H9 (cell line): ENCODE measurements around the gene RANBP9. TPM values are rescaled to one million over a fixed set of nuclear protein-coding genes. Genes with fewer than 3 reads are reported as not detected.

Experiments
- DNase-seq: peaks from one replicate; pipeline ENCODE4 v3.0.0-alpha.2; 2017
- H2AFZ ChIP-seq: one replicate; pipeline ENCODE4 v1.6.1; 2013; ENCODE audit warnings: mild to moderate bottlenecking, low read length, control low read depth, moderate library complexity
- H2AK5ac ChIP-seq: 2 replicates; pipeline ENCODE4 v1.6.1; 2013; ENCODE audit warnings: low read length, control low read depth, mixed read lengths; ENCODE audit not compliant: insufficient read length
- H2BK120ac ChIP-seq: one replicate; pipeline ENCODE4 v1.6.1; 2013; ENCODE audit warnings: low read depth, mild to moderate bottlenecking, low read length, control low read depth, inconsistent platforms; ENCODE audit not compliant: poor library complexity, severe bottlenecking
- H2BK12ac ChIP-seq: 2 replicates; pipeline ENCODE4 v1.6.1; 2013; ENCODE audit warnings: low read length, control low read depth, mixed read lengths, low read depth; ENCODE audit not compliant: insufficient read length
- H2BK15ac ChIP-seq: 2 replicates; pipeline ENCODE4 v1.6.1; 2013; ENCODE audit warnings: low read depth, low read length, control low read depth
- H2BK20ac ChIP-seq: one replicate; pipeline ENCODE4 v1.6.1; 2013; ENCODE audit warnings: low read depth, mild to moderate bottlenecking, low read length, control low read depth, inconsistent platforms; ENCODE audit not compliant: poor library complexity, severe bottlenecking
- H2BK5ac ChIP-seq: 2 replicates; pipeline ENCODE4 v1.6.1; 2013; ENCODE audit warnings: low read length, control low read depth, mixed read lengths; ENCODE audit not compliant: insufficient read length
- H3K14ac ChIP-seq: 2 replicates; pipeline ENCODE4 v1.6.1; 2013; ENCODE audit warnings: low read length, control low read depth; ENCODE audit not compliant: insufficient read depth
- H3K18ac ChIP-seq: 2 replicates; pipeline ENCODE4 v1.6.1; 2013; ENCODE audit warnings: low read depth, mild to moderate bottlenecking, mixed read lengths, low read length, control low read depth; ENCODE audit not compliant: insufficient read length
- H3K23ac ChIP-seq: 2 replicates; pipeline ENCODE4 v1.6.1; 2013; ENCODE audit warnings: low read length, control low read depth, mixed read lengths, low read depth; ENCODE audit not compliant: insufficient read length
- H3K23me2 ChIP-seq: 2 replicates; pipeline ENCODE4 v1.6.1; 2013; ENCODE audit warnings: low read depth, mild to moderate bottlenecking, mixed read lengths, low read length, control low read depth; ENCODE audit not compliant: insufficient read length, poor library complexity, severe bottlenecking
- H3K27ac ChIP-seq: 2 replicates; pipeline ENCODE4 v1.5.1; 2013; ENCODE audit warnings: low read length, control low read depth, mixed read lengths, low read depth; ENCODE audit not compliant: insufficient read length
- H3K27me3 ChIP-seq: 2 replicates; pipeline ENCODE4 v1.6.1; 2013; ENCODE audit warnings: low read length, control low read depth, inconsistent platforms; ENCODE audit not compliant: insufficient read depth
- H3K4ac ChIP-seq: 2 replicates; pipeline ENCODE4 v1.6.1; 2013; ENCODE audit warnings: low read depth, mild to moderate bottlenecking, control low read depth, inconsistent platforms, low read length, moderate library complexity
- H3K4me1 ChIP-seq: 2 replicates; pipeline ENCODE4 v1.6.1; 2013; ENCODE audit warnings: low read length, control low read depth, inconsistent platforms; ENCODE audit not compliant: insufficient read depth
- H3K4me2 ChIP-seq: 2 replicates; pipeline ENCODE4 v1.6.1; 2013; ENCODE audit warnings: low read length, control low read depth, mixed read lengths; ENCODE audit not compliant: insufficient read length, insufficient read depth
- H3K56ac ChIP-seq: 2 replicates; pipeline ENCODE4 v1.6.1; 2013; ENCODE audit warnings: low read depth, mild to moderate bottlenecking, mixed read lengths, low read length, control low read depth; ENCODE audit not compliant: insufficient read length
- H3K79me1 ChIP-seq: 2 replicates; pipeline ENCODE4 v1.6.1; 2013; ENCODE audit warnings: low read depth, mild to moderate bottlenecking, moderate library complexity, low read length, control low read depth, inconsistent platforms; ENCODE audit not compliant: insufficient read depth, poor library complexity, severe bottlenecking
- H3K79me2 ChIP-seq: 2 replicates; pipeline ENCODE4 v1.6.1; 2013; ENCODE audit warnings: low read length, control low read depth, inconsistent platforms; ENCODE audit not compliant: insufficient read depth
- H3K9ac ChIP-seq: 2 replicates; pipeline ENCODE4 v1.6.1; 2013; ENCODE audit warnings: low read length, control low read depth, mixed read lengths; ENCODE audit not compliant: insufficient read length; ENCODE audit errors: extremely low read depth
- H3K9me3 ChIP-seq: one replicate; pipeline ENCODE4 v1.6.1; 2013; ENCODE audit warnings: low read depth, low read length, inconsistent platforms; ENCODE audit not compliant: control insufficient read depth
- H3T11ph ChIP-seq: one replicate; pipeline ENCODE4 v1.6.1; 2013; ENCODE audit warnings: mild to moderate bottlenecking, low read length, control low read depth, inconsistent platforms
- H4K20me1 ChIP-seq: one replicate; pipeline ENCODE4 v1.6.1; 2013; ENCODE audit not compliant: control insufficient read depth, insufficient read length, insufficient read depth
- H4K5ac ChIP-seq: 2 replicates; pipeline ENCODE4 v1.6.1; 2013; ENCODE audit warnings: low read depth, mild to moderate bottlenecking, mixed read lengths, low read length, control low read depth; ENCODE audit not compliant: insufficient read length
- H4K8ac ChIP-seq: replicated peaks from 2 replicates; pipeline ENCODE4 v1.6.1; 2013; ENCODE audit warnings: low read length, control low read depth, mixed read lengths, low read depth; ENCODE audit not compliant: insufficient read length
- H4K91ac ChIP-seq: 2 replicates; pipeline ENCODE4 v1.6.1; 2013; ENCODE audit warnings: low read depth, mild to moderate bottlenecking, moderate library complexity, mixed read lengths, low read length, control low read depth; ENCODE audit not compliant: insufficient read length
- H3K27ac Mint-ChIP-seq, 3 experiments: 2 replicates in 2 of 3; 3 replicates in 1 of 3; pipeline ENCODE4 v1.8.0; 2020 to 2021; ENCODE audit warnings: mixed read lengths in 3 of 3, mild to moderate bottlenecking in 1 of 3, moderate library complexity in 1 of 3
- H3K27me3 Mint-ChIP-seq: 2 replicates; pipeline ENCODE4 v1.8.0; 2021; ENCODE audit warnings: low read depth, mild to moderate bottlenecking, moderate library complexity, mixed read lengths
- H3K36me3 Mint-ChIP-seq, 3 experiments: 2 replicates in 2 of 3; 3 replicates in 1 of 3; pipeline ENCODE4 v1.8.0; 2020 to 2021; ENCODE audit warnings: low read depth in 3 of 3, mixed read lengths in 3 of 3; ENCODE audit not compliant: insufficient read depth in 1 of 3
- H3K4me1 Mint-ChIP-seq, 2 experiments: 2 replicates each; pipeline ENCODE4 v1.8.0; 2020; ENCODE audit warnings: mixed read lengths in 2 of 2
- H3K4me3 Mint-ChIP-seq, 2 experiments: 2 replicates in 1 of 2; 3 replicates in 1 of 2; pipeline ENCODE4 v1.8.0; 2020 to 2021; ENCODE audit warnings: mild to moderate bottlenecking in 2 of 2, mixed read lengths in 2 of 2, moderate library complexity in 1 of 2
- H3K9me3 Mint-ChIP-seq, 2 experiments: 2 replicates in 1 of 2; 3 replicates in 1 of 2; pipeline ENCODE4 v1.8.0; 2020; ENCODE audit warnings: mild to moderate bottlenecking in 2 of 2, mixed read lengths in 2 of 2, moderate library complexity in 1 of 2
- WGBS: extraction: QIAGEN DNeasy Blood & Tissue Kit; methylation state at CpG from one replicate; pipeline ENCODE4 v1.1.7; 2013; ENCODE audit warnings: missing lambda C conversion rate, low lambda C conversion rate, mixed read lengths; ENCODE audit not compliant: insufficient read length; ENCODE audit errors: extremely low coverage; 5-methylcytosine and 5-hydroxymethylcytosine counted together
- total RNA-seq: library from RNA; stranded (reverse); gene quantifications from 2 replicates; pipeline ENCODE4 v1.2.1, GENCODE V29; 2021
- TF ChIP-seq, protein P1 (sequence below): fragments of 200-600 bp; sonication (generic); conservative IDR thresholded peaks from 3 replicates; pipeline ENCODE4 v1.8.0; 2021; ENCODE audit warnings: antibody characterized with exemption, mild to moderate bottlenecking

Gene RANBP9
- total RNA-seq, 1 experiment from 2014 or later = 37.2 TPM

- peak overlapping the region in 1 of 3 experiments; percentile 53; a peak in 1 of 7 replicates for H3K27ac Mint-ChIP-seq
- no peak overlapping the region for H3K4me2 ChIP-seq
These were observed 45.2 kb downstream of the RANBP9 start for GRCh38 chr6:13666194-13667105.

More at GRCh38 chr6:13666194-13667105, 45.2 kb downstream of the RANBP9 start:
- no peak overlapping the region for H2BK120ac ChIP-seq
- H3K18ac ChIP-seq = no peak overlapping the region
- H3K4me1 Mint-ChIP-seq = peaks cover 32 to 42% of the 10 kb centered on the region in 2 experiments
- H3K56ac ChIP-seq = no peak overlapping the region
- H3K4me3 Mint-ChIP-seq = no peak overlapping the region
- H3K79me2 ChIP-seq = peaks cover 2% of the 10 kb centered on the region; the same call in 1 of the 2 replicates
- TF ChIP-seq, protein P1, sequence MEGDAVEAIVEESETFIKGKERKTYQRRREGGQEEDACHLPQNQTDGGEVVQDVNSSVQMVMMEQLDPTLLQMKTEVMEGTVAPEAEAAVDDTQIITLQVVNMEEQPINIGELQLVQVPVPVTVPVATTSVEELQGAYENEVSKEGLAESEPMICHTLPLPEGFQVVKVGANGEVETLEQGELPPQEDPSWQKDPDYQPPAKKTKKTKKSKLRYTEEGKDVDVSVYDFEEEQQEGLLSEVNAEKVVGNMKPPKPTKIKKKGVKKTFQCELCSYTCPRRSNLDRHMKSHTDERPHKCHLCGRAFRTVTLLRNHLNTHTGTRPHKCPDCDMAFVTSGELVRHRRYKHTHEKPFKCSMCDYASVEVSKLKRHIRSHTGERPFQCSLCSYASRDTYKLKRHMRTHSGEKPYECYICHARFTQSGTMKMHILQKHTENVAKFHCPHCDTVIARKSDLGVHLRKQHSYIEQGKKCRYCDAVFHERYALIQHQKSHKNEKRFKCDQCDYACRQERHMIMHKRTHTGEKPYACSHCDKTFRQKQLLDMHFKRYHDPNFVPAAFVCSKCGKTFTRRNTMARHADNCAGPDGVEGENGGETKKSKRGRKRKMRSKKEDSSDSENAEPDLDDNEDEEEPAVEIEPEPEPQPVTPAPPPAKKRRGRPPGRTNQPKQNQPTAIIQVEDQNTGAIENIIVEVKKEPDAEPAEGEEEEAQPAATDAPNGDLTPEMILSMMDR = no peak
- no peak overlapping the region for H3K4ac ChIP-seq
- peaks cover 2% of the 10 kb centered on the region for H3K79me1 ChIP-seq
- no CpG with 5 or more reads among the region's 8 CpGs for WGBS
- no peak overlapping the region for H3K27ac ChIP-seq
- DNase-seq = no peak
- H4K8ac ChIP-seq = no peak overlapping the region
- no peak overlapping the region for H4K5ac ChIP-seq
- H3K27me3 Mint-ChIP-seq = no peaks in the 10 kb centered on the region
- no peak overlapping the region for H2BK15ac ChIP-seq
- H4K91ac ChIP-seq = no peak overlapping the region
- no peaks in the 10 kb centered on the region for H4K20me1 ChIP-seq
- no peak overlapping the region for H3K9ac ChIP-seq
- H3K14ac ChIP-seq = no peak overlapping the region
- H3K4me1 ChIP-seq = no peaks in the 10 kb centered on the region; the same call in 1 of the 2 replicates
- peaks cover 3 to 11% (median 9%) of the 10 kb centered on the region in 3 experiments; a peak in 4 of 7 replicates for H3K36me3 Mint-ChIP-seq
- no peak overlapping the region for H2BK12ac ChIP-seq
- H2BK5ac ChIP-seq = no peak overlapping the region
- no peaks in the 10 kb centered on the region for H3K9me3 ChIP-seq
- H2AK5ac ChIP-seq = no peak overlapping the region
- H2BK20ac ChIP-seq = no peak overlapping the region
- no peak overlapping the region for H3K23ac ChIP-seq
- H2AFZ ChIP-seq = no peak overlapping the region
- H3T11ph ChIP-seq = no peak overlapping the region
- H3K23me2 ChIP-seq = no peaks in the 10 kb centered on the region
- H3K9me3 Mint-ChIP-seq = peaks cover 4% of the 10 kb centered on the region in 2 experiments; a peak in 3 of 5 replicates
- no peaks in the 10 kb centered on the region for H3K27me3 ChIP-seq
